ENCODE data around the gene NDUFC1.

DNA sequence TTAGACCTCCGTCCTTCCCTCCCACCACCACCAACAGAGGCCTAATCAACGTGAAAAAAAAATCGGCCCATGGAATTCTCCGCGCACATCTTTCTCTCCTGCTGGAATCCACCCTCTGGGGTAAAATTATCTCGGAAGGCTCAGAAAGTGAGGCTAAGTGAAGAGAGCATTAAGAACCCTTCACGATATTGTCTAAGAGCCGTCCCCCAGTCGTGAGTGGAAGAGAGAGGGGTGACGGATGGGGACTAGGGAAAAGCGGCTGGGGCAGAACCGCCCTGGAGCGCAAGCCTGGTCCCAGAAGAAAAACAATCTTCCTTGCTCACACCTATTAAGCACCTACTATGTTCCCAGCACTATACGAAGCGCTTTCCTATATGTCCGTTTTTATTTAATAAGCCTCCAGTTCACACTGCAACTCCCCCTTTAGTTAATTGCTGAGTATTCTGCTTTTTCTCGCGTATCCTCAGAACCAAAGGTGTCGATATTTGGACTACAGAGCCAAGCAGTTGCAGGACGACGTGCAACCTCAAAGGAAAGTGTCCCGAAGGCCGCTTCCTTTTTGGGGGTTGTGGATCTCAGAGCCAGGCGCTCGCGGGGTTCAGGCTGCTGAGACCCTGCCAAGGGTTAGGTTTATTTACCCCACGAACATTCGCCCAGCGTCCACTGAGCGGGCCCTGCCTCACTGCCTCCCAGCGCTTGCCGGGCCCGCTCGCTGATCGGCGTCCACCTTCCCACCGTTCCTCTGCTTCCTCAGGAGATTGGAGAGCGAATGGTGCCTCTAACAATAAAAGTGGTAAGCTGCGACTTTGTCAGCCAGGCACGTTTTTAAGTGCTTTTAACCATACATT is 23.1 kb downstream of the NDUFC1 start:
- TF ChIP-seq, protein P1, sequence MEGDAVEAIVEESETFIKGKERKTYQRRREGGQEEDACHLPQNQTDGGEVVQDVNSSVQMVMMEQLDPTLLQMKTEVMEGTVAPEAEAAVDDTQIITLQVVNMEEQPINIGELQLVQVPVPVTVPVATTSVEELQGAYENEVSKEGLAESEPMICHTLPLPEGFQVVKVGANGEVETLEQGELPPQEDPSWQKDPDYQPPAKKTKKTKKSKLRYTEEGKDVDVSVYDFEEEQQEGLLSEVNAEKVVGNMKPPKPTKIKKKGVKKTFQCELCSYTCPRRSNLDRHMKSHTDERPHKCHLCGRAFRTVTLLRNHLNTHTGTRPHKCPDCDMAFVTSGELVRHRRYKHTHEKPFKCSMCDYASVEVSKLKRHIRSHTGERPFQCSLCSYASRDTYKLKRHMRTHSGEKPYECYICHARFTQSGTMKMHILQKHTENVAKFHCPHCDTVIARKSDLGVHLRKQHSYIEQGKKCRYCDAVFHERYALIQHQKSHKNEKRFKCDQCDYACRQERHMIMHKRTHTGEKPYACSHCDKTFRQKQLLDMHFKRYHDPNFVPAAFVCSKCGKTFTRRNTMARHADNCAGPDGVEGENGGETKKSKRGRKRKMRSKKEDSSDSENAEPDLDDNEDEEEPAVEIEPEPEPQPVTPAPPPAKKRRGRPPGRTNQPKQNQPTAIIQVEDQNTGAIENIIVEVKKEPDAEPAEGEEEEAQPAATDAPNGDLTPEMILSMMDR (IDR thresholded peaks at IDR 0.05): no peak
- TF ChIP-seq POLR2AphosphoS5 (IDR thresholded peaks at IDR 0.05): no peak

All from transverse colon (tissue), 4 donors.